DND-41 (cell line): ENCODE data around the gene LAMB1.

ENCODE experiments used
- ATAC-seq: fragments of 200-7000 bp; cut with Tn5 transposase; 3 replicates; pipeline ENCODE4 v1.9.1; 2021; ENCODE audit warnings: low read depth; ENCODE audit not compliant: insufficient read depth
- DNase-seq: peaks from one replicate; pipeline ENCODE4 v3.0.0-alpha.2; 2020
- H2AFZ ChIP-seq: 2 replicates; pipeline ENCODE4 v1.6.0; 2012; ENCODE audit warnings: low read depth, low read length
- H3K27ac ChIP-seq: 2 replicates; pipeline ENCODE4 v1.5.1; 2012; ENCODE audit warnings: low read length, inconsistent platforms
- H3K27me3 ChIP-seq: fragments of 200-600 bp; sonication (generic); 2 replicates; pipeline ENCODE4 v1.6.0; 2012; ENCODE audit warnings: low read length, mild to moderate bottlenecking, inconsistent platforms; ENCODE audit not compliant: insufficient read depth, poor library complexity
- H3K36me3 ChIP-seq: 2 replicates; pipeline ENCODE4 v1.5.1; 2012; ENCODE audit warnings: low read length, inconsistent platforms; ENCODE audit not compliant: insufficient read depth
- H3K4me1 ChIP-seq: 2 replicates; pipeline ENCODE4 v1.5.1; 2012; ENCODE audit warnings: mild to moderate bottlenecking, low read length; ENCODE audit not compliant: insufficient read depth
- H3K4me2 ChIP-seq: 2 replicates; pipeline ENCODE4 v1.6.0; 2012; ENCODE audit warnings: mild to moderate bottlenecking, moderate library complexity, low read length, inconsistent platforms; ENCODE audit not compliant: insufficient read depth
- H3K4me3 ChIP-seq, 2 experiments: fragments of 200-600 bp in 1 of 2; shearing (Covaris generic) in 1 of 2; 2 replicates each; pipeline ENCODE4 v1.5.1; 2012 to 2016; ENCODE audit warnings: inconsistent platforms in 2 of 2, low read length in 2 of 2, mild to moderate bottlenecking in 2 of 2, low read depth in 1 of 2, moderate library complexity in 1 of 2
- H3K79me2 ChIP-seq: 2 replicates; pipeline ENCODE4 v1.6.0; 2012; ENCODE audit warnings: low read length, inconsistent platforms; ENCODE audit not compliant: insufficient read depth
- H3K9ac ChIP-seq: 2 replicates; pipeline ENCODE4 v1.6.0; 2012; ENCODE audit warnings: low read depth, mild to moderate bottlenecking, inconsistent platforms, low read length, moderate library complexity
- H3K9me3 ChIP-seq: 2 replicates; pipeline ENCODE4 v1.5.1; 2012; ENCODE audit warnings: low read length, moderate library complexity, mild to moderate bottlenecking, inconsistent platforms; ENCODE audit not compliant: insufficient read depth, severe bottlenecking
- H4K20me1 ChIP-seq: 2 replicates; pipeline ENCODE4 v1.6.0; 2012; ENCODE audit warnings: low read length; ENCODE audit not compliant: insufficient read depth
- CTCF ChIP-seq: IDR thresholded peaks from 2 replicates; pipeline ENCODE4 v1.5.1; 2012; ENCODE audit warnings: borderline replicate concordance, low read length, moderate library complexity, mild to moderate bottlenecking; ENCODE audit not compliant: poor library complexity, severe bottlenecking; ENCODE audit errors: extremely low read depth
- EZH2 ChIP-seq: IDR thresholded peaks from 3 replicates; pipeline ENCODE4 v1.6.1; 2012; ENCODE audit warnings: borderline replicate concordance, low read depth, mild to moderate bottlenecking, moderate library complexity, low read length, inconsistent platforms; ENCODE audit not compliant: severe bottlenecking

The LAMB1 gene

GRCh38 chr7:107937531-107937930 lies 65.4 kb downstream of the LAMB1 start:
- Histone ChIP-seq H3K9me3 (no peaks in the 10 kb centered on the region), H3K36me3 (peaks cover 10% of the 10 kb centered on the region; the same call in 1 of the 2 replicates), H4K20me1 (no peaks in the 10 kb centered on the region), H3K9ac (no peak overlapping the region), H3K4me3 (no peak overlapping the region), H2AFZ (no peak overlapping the region), H3K27me3 (no peaks in the 10 kb centered on the region), H3K79me2 (no peaks in the 10 kb centered on the region), H3K27ac (no peak overlapping the region), H3K4me2 (no peak overlapping the region), H3K4me1 (no peaks in the 10 kb centered on the region)
- TF ChIP-seq CTCF (no peak), EZH2 (no peak)
- no peak for DNase-seq
- no peak for ATAC-seq

DNA sequence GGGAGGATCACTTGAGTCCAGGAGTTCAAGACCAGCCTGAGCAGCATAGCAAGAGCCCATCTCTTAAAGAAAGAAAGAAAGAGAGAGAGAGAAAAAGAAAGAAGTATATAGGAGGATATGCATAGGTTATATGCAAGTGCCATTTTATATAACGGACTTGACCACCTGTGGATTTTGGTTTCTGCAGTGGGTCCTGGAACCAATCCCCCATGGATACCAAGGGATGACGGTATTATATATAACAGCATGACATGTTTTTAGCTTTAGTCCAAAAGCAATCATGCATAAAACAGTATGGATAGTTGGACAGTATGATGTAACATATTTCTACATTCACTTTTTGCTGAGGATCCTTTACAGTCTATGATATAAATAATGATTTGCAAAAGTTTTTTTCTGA lies 66.6 kb downstream of the LAMB1 start:
- Histone ChIP-seq H3K79me2 (no peaks in the 10 kb centered on the region), H3K27ac (no peak overlapping the region), H3K9me3 (no peaks in the 10 kb centered on the region), H3K4me2 (no peak overlapping the region), H4K20me1 (no peaks in the 10 kb centered on the region), H3K4me1 (no peaks in the 10 kb centered on the region), H3K4me3 (no peak overlapping the region), H3K9ac (no peak overlapping the region), H2AFZ (no peak overlapping the region), H3K36me3 (peaks cover 17% of the 10 kb centered on the region; the same call in 1 of the 2 replicates), H3K27me3 (no peaks in the 10 kb centered on the region)
- DNase-seq (no peak), ATAC-seq (no peak)
- no peak for TF ChIP-seq EZH2
- no peak for TF ChIP-seq CTCF

- Histone ChIP-seq H3K36me3 (peaks cover 15% of the 10 kb centered on the region; the same call in 1 of the 2 replicates), H3K27ac (no peak overlapping the region), H3K27me3 (no peaks in the 10 kb centered on the region), H3K79me2 (no peaks in the 10 kb centered on the region), H2AFZ (no peak overlapping the region), H3K4me1 (no peaks in the 10 kb centered on the region), H3K4me3 (no peak overlapping the region), H3K4me2 (no peak overlapping the region), H3K9ac (no peak overlapping the region), H3K9me3 (no peaks in the 10 kb centered on the region), H4K20me1 (no peaks in the 10 kb centered on the region)
- TF ChIP-seq EZH2 (no peak), CTCF (no peak)
- DNase-seq (no peak), ATAC-seq (peak; percentile 14; the same call in 1 of the 3 replicates)
Measured at GRCh38 chr7:107934991-107935770, 67.8 kb downstream of the LAMB1 start.
